ENCODE results near the gene GOLGA6B. TPM values are rescaled to one million over a fixed set of nuclear protein-coding genes. Genes with fewer than 3 reads are reported as not detected.
"Not testable (repeated sequence)": the region's sequence is repeated elsewhere in the genome, so short reads cannot be mapped to it uniquely, and the experiment has no call there.

GOLGA6B gene
- total and polyA plus RNA-seq, 2 of the 4 experiments (the other 2 are of a cell fraction), result not detected

DNA sequence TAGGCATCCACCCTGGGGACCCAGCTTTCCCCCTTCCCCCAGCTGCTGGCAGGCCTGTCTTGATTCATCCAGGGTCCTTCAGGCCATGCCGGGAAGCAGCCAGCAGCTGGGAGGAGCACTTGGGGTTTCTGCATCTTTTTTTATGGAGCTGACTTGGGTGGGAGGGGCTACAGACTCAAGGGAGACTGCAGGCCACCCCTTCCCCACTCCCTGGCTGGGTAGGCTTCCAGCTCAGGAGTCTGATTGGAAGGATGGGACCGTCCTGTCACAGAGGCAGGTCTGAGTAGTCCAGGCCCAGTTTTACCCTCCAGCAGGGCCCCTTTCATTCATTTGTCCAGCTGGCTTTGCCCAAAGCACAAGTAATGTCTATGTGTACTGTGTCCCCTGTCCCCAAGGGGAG lies 12.2 kb upstream of the GOLGA6B start:
- H3K4ac ChIP-seq (ENCODE audit: low read depth, low read length); H3K4me1 ChIP-seq (ENCODE audit: control insufficient read depth, insufficient read depth, low read length); H3K27me3 ChIP-seq (ENCODE audit: control insufficient read depth, insufficient read depth, low read length); H3K23ac ChIP-seq (ENCODE audit: low read depth, low read length); dilution Hi-C loops (cut with HindIII; ENCODE audit: low sequenced_read_pairs, unreplicated experiment); CTCF ChIA-PET; ATAC-seq (ENCODE audit: low read depth); H3K4me3 ChIP-seq (ENCODE audit: insufficient read depth, low read depth, low read length); H3K9me1 ChIP-seq (ENCODE audit: insufficient read depth, low read length); intact Hi-C loops (cut with micrococcal nuclease); H3K14ac ChIP-seq (replicated peaks; ENCODE audit: low read depth, low read length); H2AFZ ChIP-seq (replicated peaks; ENCODE audit: low read length, poor library complexity); H3K4me2 ChIP-seq (ENCODE audit: low read depth, low read length); H4K5ac ChIP-seq (ENCODE audit: low read depth, low read length); H3K27ac ChIP-seq (ENCODE audit: insufficient read depth, low read length); H2BK5ac ChIP-seq (ENCODE audit: low read depth, low read length, poor library complexity, severe bottlenecking); H3K18ac ChIP-seq (ENCODE audit: low read depth, low read length); H3K36me3 ChIP-seq (ENCODE audit: control insufficient read depth, insufficient read depth, low read length); H3K79me1 ChIP-seq (ENCODE audit: low read depth in 1 of 2, low read length in 2 of 2); POLR2A ChIA-PET (ENCODE audit: unreplicated experiment); H3K9ac ChIP-seq (ENCODE audit: low read depth, low read length); H3K56ac ChIP-seq (ENCODE audit: extremely low read depth, insufficient read depth, low read length); H4K91ac ChIP-seq (ENCODE audit: insufficient read depth, low read depth, low read length); H2AK5ac ChIP-seq (ENCODE audit: low read depth, low read length); DNase-seq; H4K20me1 ChIP-seq (ENCODE audit: insufficient read depth, low read length); H3K9me3 ChIP-seq (ENCODE audit: control insufficient read depth, insufficient read depth, low read length); H2BK120ac ChIP-seq (ENCODE audit: low read depth, low read length); BruUV-seq (replicated peaks); H2BK20ac ChIP-seq (ENCODE audit: low read depth, low read length); H2BK15ac ChIP-seq (ENCODE audit: low read depth, low read length); H4K8ac ChIP-seq (ENCODE audit: low read depth in 2 of 2, low read length in 2 of 2); H2AK9ac ChIP-seq (replicated peaks; ENCODE audit: low read depth, low read length, poor library complexity): not testable (repeated sequence)
- WGBS, 2 experiments (ENCODE audit: extremely low coverage in 2 of 2, insufficient read length in 1 of 2), result no CpG with 5 or more reads among the region's 2 CpGs
- in situ Hi-C loops (cut with MboI; ENCODE audit: low sequenced_read_pairs), result loop anchor here (25.0 kb wide), 1 partner anchor 1470 kb away; no protein-coding TSS in a partner anchor

DNA sequence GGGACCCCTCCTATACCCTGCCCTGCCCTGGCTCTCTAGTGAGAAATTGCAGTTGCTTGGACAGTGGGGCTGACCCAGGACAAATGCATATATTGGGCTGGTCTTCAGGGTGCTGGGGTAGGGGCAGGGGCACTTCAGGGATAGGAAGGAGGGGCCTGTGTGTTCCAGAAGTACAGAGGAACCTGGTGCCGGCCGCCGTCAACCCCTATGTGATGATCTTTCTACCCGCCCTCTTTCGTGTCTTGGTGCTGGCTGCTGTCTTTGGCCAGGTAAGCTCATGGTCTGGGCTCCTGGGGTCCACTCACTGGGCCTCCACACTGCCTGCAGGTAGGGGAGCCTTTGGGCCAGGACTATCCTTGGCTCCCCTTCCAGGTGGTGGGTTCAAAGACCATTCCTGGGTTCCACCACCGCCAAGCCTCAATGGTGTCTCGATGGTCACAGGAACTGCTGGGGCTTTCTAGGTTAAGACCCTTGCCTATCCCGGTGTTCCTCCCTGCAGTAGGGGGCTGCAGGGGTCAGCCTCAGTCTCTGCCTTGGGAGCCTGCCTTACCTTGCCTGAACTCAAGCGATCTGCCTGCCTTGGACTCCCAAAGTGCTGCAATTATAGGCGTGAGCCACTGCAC lies 5.8 kb upstream of the GOLGA6B start:
- H4K91ac ChIP-seq (ENCODE audit: insufficient read depth, low read depth, low read length); H3K9me1 ChIP-seq (ENCODE audit: insufficient read depth, low read length); CTCF ChIA-PET; H3K36me3 ChIP-seq (ENCODE audit: control insufficient read depth, insufficient read depth, low read length); H2AK9ac ChIP-seq (replicated peaks; ENCODE audit: low read depth, low read length, poor library complexity); H3K14ac ChIP-seq (replicated peaks; ENCODE audit: low read depth, low read length); H2AK5ac ChIP-seq (ENCODE audit: low read depth, low read length); H4K8ac ChIP-seq (ENCODE audit: low read depth in 2 of 2, low read length in 2 of 2); H2BK120ac ChIP-seq (ENCODE audit: low read depth, low read length); H3K79me1 ChIP-seq (ENCODE audit: low read depth in 1 of 2, low read length in 2 of 2); BruUV-seq (replicated peaks); ATAC-seq (ENCODE audit: low read depth); H3K23ac ChIP-seq (ENCODE audit: low read depth, low read length); intact Hi-C loops (cut with micrococcal nuclease); H2BK5ac ChIP-seq (ENCODE audit: low read depth, low read length, poor library complexity, severe bottlenecking); DNase-seq; H3K18ac ChIP-seq (ENCODE audit: low read depth, low read length); H4K20me1 ChIP-seq (ENCODE audit: insufficient read depth, low read length); H3K9me3 ChIP-seq (ENCODE audit: control insufficient read depth, insufficient read depth, low read length); H2BK20ac ChIP-seq (ENCODE audit: low read depth, low read length); H3K27ac ChIP-seq (ENCODE audit: insufficient read depth, low read length); H2AFZ ChIP-seq (replicated peaks; ENCODE audit: low read length, poor library complexity); H3K27me3 ChIP-seq (ENCODE audit: control insufficient read depth, insufficient read depth, low read length); H3K4me1 ChIP-seq (ENCODE audit: control insufficient read depth, insufficient read depth, low read length); H3K4me3 ChIP-seq (ENCODE audit: insufficient read depth, low read depth, low read length); H3K4ac ChIP-seq (ENCODE audit: low read depth, low read length); POLR2A ChIA-PET (ENCODE audit: unreplicated experiment); H3K4me2 ChIP-seq (ENCODE audit: low read depth, low read length); dilution Hi-C loops (cut with HindIII; ENCODE audit: low sequenced_read_pairs, unreplicated experiment); H2BK15ac ChIP-seq (ENCODE audit: low read depth, low read length); H4K5ac ChIP-seq (ENCODE audit: low read depth, low read length); H3K9ac ChIP-seq (ENCODE audit: low read depth, low read length); H3K56ac ChIP-seq (ENCODE audit: extremely low read depth, insufficient read depth, low read length): not testable (repeated sequence)
- in situ Hi-C loops (cut with MboI; ENCODE audit: low sequenced_read_pairs), result loop anchor here (25.0 kb wide), 1 partner anchor 1464 kb away; no protein-coding TSS in a partner anchor
- WGBS, 2 experiments (ENCODE audit: extremely low coverage in 2 of 2, insufficient read length in 1 of 2), result no CpG with 5 or more reads among the region's 10 CpGs

All from IMR-90 (cell line).